ENCODE measurements around the gene DNPEP.

DNA sequence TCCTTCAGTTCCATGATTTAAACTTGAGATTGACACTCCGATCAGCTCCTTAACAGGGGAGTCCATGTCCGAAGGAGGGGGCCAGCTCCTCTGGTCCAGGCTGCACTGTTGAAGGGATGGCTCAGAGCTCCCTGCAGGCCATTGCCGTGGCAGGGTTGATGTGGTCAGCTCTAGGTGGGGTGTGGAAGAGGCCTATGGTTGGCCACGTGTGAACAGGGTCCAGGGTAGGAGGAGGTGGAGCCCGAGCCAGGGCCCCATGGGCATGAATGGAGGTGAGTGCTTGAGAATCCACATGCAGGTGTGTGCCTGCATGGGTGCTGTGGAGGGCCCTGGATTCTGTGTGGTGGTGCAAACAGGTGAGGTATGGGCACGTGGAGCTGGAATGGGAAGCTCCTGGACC lies 48.0 kb upstream of the DNPEP start:
- TF ChIP-seq, protein P1, sequence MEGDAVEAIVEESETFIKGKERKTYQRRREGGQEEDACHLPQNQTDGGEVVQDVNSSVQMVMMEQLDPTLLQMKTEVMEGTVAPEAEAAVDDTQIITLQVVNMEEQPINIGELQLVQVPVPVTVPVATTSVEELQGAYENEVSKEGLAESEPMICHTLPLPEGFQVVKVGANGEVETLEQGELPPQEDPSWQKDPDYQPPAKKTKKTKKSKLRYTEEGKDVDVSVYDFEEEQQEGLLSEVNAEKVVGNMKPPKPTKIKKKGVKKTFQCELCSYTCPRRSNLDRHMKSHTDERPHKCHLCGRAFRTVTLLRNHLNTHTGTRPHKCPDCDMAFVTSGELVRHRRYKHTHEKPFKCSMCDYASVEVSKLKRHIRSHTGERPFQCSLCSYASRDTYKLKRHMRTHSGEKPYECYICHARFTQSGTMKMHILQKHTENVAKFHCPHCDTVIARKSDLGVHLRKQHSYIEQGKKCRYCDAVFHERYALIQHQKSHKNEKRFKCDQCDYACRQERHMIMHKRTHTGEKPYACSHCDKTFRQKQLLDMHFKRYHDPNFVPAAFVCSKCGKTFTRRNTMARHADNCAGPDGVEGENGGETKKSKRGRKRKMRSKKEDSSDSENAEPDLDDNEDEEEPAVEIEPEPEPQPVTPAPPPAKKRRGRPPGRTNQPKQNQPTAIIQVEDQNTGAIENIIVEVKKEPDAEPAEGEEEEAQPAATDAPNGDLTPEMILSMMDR (conservative IDR thresholded peaks at IDR 0.05; ENCODE audit: low read depth in 2 of 2) = no peak
- TF ChIP-seq POLR2AphosphoS5 (IDR thresholded peaks at IDR 0.05; ENCODE audit: low read depth) (no peak), EZH2phosphoT487 (IDR thresholded peaks at IDR 0.05; ENCODE audit: unreplicated experiment) (no peak)
